Chondrocyte (in vitro differentiated cells): ENCODE data around the gene NOB1. TPM values are rescaled to one million over a fixed set of nuclear protein-coding genes. Genes with fewer than 3 reads are reported as not detected.

Source experiments
- DNase-seq: peaks from one replicate; pipeline ENCODE4 v3.0.0; 2021; ENCODE audit warnings: mixed read lengths, low spot score
- H3K27ac Mint-ChIP-seq: one replicate; pipeline ENCODE4 v1.8.0; 2021; ENCODE audit warnings: mild to moderate bottlenecking, moderate library complexity, mixed read lengths; ENCODE audit not compliant: unreplicated experiment
- H3K27me3 Mint-ChIP-seq: 2 replicates; pipeline ENCODE4 v1.8.0; 2021; ENCODE audit warnings: low read depth, mixed read lengths
- H3K36me3 Mint-ChIP-seq: 2 replicates; pipeline ENCODE4 v1.8.0; 2021; ENCODE audit warnings: low read depth, mixed read lengths
- H3K4me1 Mint-ChIP-seq: 2 replicates; pipeline ENCODE4 v1.8.0; 2021; ENCODE audit warnings: low read depth, mild to moderate bottlenecking, mixed read lengths
- H3K4me3 Mint-ChIP-seq: one replicate; pipeline ENCODE4 v1.8.0; 2021; ENCODE audit warnings: mild to moderate bottlenecking, moderate library complexity, mixed read lengths; ENCODE audit not compliant: unreplicated experiment
- H3K9me3 Mint-ChIP-seq: 2 replicates; pipeline ENCODE4 v1.8.0; 2021; ENCODE audit warnings: low read depth, mixed read lengths
- total RNA-seq: library from RNA; stranded (reverse); gene quantifications from 3 replicates; pipeline ENCODE4 v1.2.1, GENCODE V29; 2021
- TF ChIP-seq, protein P1 (sequence below): fragments of 200-600 bp; sonication (generic); IDR thresholded peaks from 2 replicates; pipeline ENCODE4 v1.5.0; 2021; ENCODE audit warnings: antibody characterized with exemption, mild to moderate bottlenecking, moderate library complexity

NOB1 gene
- total RNA-seq, 1 donor from 2014 or later: 25.7 TPM

DNA sequence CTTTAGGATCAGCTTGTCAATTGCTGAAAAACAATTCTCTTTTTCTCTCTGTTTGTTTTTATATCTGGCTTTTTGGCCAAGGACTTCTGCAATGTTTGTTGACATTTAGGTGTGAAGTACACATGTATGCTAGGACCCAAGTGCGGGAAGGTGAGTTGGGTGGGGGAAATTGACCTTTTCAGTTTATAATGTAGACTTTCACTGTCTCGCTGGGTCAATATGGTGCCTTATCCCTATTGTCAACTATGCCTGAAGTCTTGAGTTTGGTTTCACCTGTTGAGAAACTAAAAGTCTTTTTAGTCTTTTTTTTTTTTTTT lies 16.9 kb upstream of the NOB1 start:
- Mint-ChIP-seq H3K4me3 (no peak overlapping the region), H3K4me1 (peaks cover 17% of the 10 kb centered on the region), H3K36me3 (no peaks in the 10 kb centered on the region), H3K9me3 (peaks cover 9% of the 10 kb centered on the region), H3K27ac (no peak overlapping the region), H3K27me3 (no peaks in the 10 kb centered on the region)
- TF ChIP-seq, protein P1, sequence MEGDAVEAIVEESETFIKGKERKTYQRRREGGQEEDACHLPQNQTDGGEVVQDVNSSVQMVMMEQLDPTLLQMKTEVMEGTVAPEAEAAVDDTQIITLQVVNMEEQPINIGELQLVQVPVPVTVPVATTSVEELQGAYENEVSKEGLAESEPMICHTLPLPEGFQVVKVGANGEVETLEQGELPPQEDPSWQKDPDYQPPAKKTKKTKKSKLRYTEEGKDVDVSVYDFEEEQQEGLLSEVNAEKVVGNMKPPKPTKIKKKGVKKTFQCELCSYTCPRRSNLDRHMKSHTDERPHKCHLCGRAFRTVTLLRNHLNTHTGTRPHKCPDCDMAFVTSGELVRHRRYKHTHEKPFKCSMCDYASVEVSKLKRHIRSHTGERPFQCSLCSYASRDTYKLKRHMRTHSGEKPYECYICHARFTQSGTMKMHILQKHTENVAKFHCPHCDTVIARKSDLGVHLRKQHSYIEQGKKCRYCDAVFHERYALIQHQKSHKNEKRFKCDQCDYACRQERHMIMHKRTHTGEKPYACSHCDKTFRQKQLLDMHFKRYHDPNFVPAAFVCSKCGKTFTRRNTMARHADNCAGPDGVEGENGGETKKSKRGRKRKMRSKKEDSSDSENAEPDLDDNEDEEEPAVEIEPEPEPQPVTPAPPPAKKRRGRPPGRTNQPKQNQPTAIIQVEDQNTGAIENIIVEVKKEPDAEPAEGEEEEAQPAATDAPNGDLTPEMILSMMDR: no peak
- DNase-seq: no peak

DNA sequence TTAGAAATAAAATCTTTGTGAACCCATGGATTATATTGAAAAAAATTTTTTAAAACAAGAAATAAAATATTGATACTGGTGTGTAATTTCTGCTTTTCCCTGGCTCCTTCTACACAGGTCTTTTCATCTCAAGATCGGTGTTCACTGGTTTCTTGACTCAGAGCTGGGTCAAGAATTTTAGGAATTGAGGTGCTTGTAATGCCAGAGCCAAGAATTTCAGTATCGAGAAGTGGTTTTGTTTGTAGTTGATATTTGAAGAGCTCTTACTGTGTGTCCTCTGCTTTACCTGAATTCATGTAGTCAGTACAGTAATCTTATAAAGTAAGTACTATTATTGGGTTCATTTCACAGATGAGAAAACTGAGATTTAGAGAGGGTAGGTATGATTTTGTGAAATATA lies 14.7 kb upstream of the NOB1 start:
- H3K4me1 Mint-ChIP-seq: peaks cover 17% of the 10 kb centered on the region
- TF ChIP-seq, protein P1: no peak
- no peaks in the 10 kb centered on the region for H3K27me3 Mint-ChIP-seq
- H3K27ac Mint-ChIP-seq: no peak overlapping the region
- no peak overlapping the region for H3K4me3 Mint-ChIP-seq
- DNase-seq: no peak
- H3K36me3 Mint-ChIP-seq: no peaks in the 10 kb centered on the region
- H3K9me3 Mint-ChIP-seq: no peaks in the 10 kb centered on the region

DNA sequence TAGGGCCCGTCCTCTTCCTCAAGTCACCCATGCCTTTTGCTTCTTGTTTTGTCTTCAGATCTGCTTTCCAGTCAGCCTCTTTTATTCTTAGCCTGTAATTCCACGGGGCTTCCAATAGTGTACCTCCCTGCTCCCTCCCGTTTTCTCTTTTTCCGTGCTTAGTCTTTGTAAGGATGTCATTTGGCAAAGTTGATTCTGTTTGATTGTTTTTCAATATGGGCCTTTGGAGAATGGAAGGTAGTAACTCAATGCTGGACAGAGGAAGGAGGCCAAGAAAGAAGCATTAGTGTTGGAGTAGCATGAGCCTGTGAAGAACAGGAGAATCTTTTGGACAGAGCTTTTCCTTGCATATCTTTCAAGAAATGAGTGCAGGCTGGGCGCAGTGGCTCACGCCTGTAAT lies 13.9 kb upstream of the NOB1 start:
- TF ChIP-seq, protein P1: no peak
- no peaks in the 10 kb centered on the region for H3K27me3 Mint-ChIP-seq
- H3K9me3 Mint-ChIP-seq: no peaks in the 10 kb centered on the region
- peaks cover 16% of the 10 kb centered on the region for H3K4me1 Mint-ChIP-seq
- no peaks in the 10 kb centered on the region for H3K36me3 Mint-ChIP-seq
- no peak overlapping the region for H3K27ac Mint-ChIP-seq
- no peak overlapping the region for H3K4me3 Mint-ChIP-seq
- no peak for DNase-seq

DNA sequence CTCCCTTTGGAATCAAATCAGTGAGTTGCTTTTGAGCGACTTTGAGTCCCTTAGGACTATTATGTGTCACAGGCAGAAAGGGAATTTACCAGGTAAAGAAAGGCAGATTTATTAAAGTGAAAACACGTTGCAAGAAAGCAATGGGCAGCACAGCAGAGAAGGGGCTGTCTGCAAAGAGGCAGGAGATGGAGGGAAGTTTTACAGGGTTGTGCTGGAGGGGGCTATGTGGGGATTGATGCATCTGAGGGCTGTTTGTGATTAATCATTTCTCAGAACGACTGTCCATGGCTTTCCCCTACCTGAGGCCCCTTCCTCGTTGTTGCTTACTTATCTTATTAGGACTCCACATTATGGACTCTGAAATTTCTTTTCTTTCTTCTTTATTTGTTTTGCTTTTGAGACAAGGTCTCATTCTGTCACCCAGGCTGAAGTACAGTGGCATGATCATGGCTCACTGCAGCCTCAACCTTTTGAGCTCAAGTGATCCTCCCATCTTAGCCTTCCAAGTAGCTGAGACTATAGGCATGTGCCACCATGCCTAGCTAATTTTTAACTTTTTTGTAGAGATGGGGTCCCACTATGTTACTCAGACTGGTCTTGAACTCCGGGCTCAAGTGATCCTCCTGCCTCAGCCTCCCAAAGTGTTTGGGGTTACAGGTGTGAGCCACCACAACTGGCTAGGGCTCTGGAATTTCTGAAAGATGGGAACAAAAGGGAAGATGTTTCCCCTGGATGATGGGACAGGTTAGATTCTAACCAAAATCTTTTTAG lies 12.9 kb upstream of the NOB1 start:
- no peak overlapping the region for H3K4me3 Mint-ChIP-seq
- no peaks in the 10 kb centered on the region for H3K27me3 Mint-ChIP-seq
- no peak for DNase-seq
- TF ChIP-seq, protein P1: no peak
- H3K27ac Mint-ChIP-seq: no peak overlapping the region
- no peaks in the 10 kb centered on the region for H3K36me3 Mint-ChIP-seq
- no peaks in the 10 kb centered on the region for H3K9me3 Mint-ChIP-seq
- peaks cover 14% of the 10 kb centered on the region for H3K4me1 Mint-ChIP-seq

DNA sequence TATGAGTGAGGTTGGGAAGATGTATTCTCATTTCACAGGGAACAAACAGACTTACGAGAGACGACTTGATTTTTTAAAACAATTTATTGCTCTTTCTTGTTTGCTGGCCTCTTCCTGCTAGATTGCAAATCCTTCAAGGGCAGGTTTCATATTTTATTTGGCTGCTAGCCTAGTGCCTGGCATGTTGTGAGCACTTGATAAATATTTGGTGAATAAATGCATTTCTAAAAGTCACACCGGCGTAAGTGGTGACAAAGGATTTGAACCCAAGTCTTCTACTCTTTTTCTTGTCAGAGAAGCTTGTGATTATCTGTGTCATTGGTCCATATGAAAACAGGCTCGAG lies 8.8 kb upstream of the NOB1 start:
- Mint-ChIP-seq H3K27me3 (no peaks in the 10 kb centered on the region), H3K36me3 (no peaks in the 10 kb centered on the region), H3K4me3 (peak overlapping the region; percentile 91), H3K9me3 (no peaks in the 10 kb centered on the region), H3K27ac (peak overlapping the region; percentile 99), H3K4me1 (peaks cover 10% of the 10 kb centered on the region)
- DNase-seq: no peak
- TF ChIP-seq, protein P1: no peak
